Lung (tissue), 16 donors: Measurements from ENCODE around the gene ADARB1. TPM values are rescaled to one million over a fixed set of nuclear protein-coding genes. Genes with fewer than 3 reads are reported as not detected.

Source experiments
- ATAC-seq: fragments of 200-7000 bp; cut with Tn5 transposase; one replicate; pipeline ENCODE4 v1.9.1; 2020; ENCODE audit warnings: moderate number of reproducible peaks; ENCODE audit not compliant: insufficient read depth, low FRiP score
- DNase-seq, 3 donors: peaks; one replicate each; pipeline ENCODE4 v3.0.0-alpha.2; 2013 to 2017
- H3K27ac ChIP-seq, 2 donors: one replicate each; pipeline ENCODE4 v1.5.1; 2013; ENCODE audit warnings: mild to moderate bottlenecking in 2 of 2, moderate library complexity in 2 of 2, control low read depth in 1 of 2, inconsistent platforms in 1 of 2, low read depth in 1 of 2, low read length in 1 of 2
- H3K27me3 ChIP-seq, 3 donors: one replicate each; pipeline ENCODE4 v1.5.1; 2013; ENCODE audit warnings: low read length in 2 of 3; ENCODE audit not compliant: control insufficient read depth in 3 of 3, insufficient read depth in 3 of 3
- H3K36me3 ChIP-seq, 4 donors: one replicate each; pipeline ENCODE4 v1.5.1; 2013; ENCODE audit warnings: low read length in 4 of 4, mild to moderate bottlenecking in 1 of 4, moderate library complexity in 1 of 4; ENCODE audit not compliant: control insufficient read depth in 4 of 4, insufficient read depth in 4 of 4
- H3K4me1 ChIP-seq, 5 donors: one replicate each; pipeline ENCODE4 v1.5.1; 2013; ENCODE audit warnings: low read length in 5 of 5, mild to moderate bottlenecking in 2 of 5, moderate library complexity in 1 of 5; ENCODE audit not compliant: control insufficient read depth in 5 of 5, insufficient read depth in 5 of 5
- H3K4me3 ChIP-seq: one replicate; pipeline ENCODE4 v1.5.1; 2013; ENCODE audit warnings: mild to moderate bottlenecking, control low read depth, moderate library complexity
- H3K9ac ChIP-seq, 2 donors: one replicate each; pipeline ENCODE4 v1.5.1; 2013; ENCODE audit warnings: low read length in 2 of 2, control low read depth in 1 of 2; ENCODE audit not compliant: insufficient read depth in 1 of 2
- H3K9me3 ChIP-seq, 4 donors: one replicate each; pipeline ENCODE4 v1.5.1; 2013; ENCODE audit warnings: low read length in 3 of 4, mild to moderate bottlenecking in 1 of 4, moderate library complexity in 1 of 4; ENCODE audit not compliant: control insufficient read depth in 4 of 4, insufficient read depth in 3 of 4
- WGBS, 2 donors: extraction: QIAGEN DNeasy Blood & Tissue Kit; methylation state at CpG; one replicate each; pipeline ENCODE4 v1.1.7; 2013; 5-methylcytosine and 5-hydroxymethylcytosine counted together
- long read RNA-seq, 5 donors: transcript quantifications; one replicate each; lab custom pipeline, GENCODE V29; 2026
- polyA plus RNA-seq, 2 donors: library from polyadenylated mRNA; stranded (reverse); fragments of 200-250 nt; gene quantifications; one replicate each; pipeline ENCODE4 v1.2.1, GENCODE V29; 2013
- total RNA-seq, 2 donors: library from RNA; depleted of rRNA in 1 of 2; stranded (reverse); fragments of >200 nt in 1 of 2; gene quantifications; one replicate each; pipeline ENCODE4 v1.2.1, GENCODE V29; 2014 to 2021
- TF ChIP-seq, protein P1 (sequence below): IDR thresholded peaks from 2 replicates; pipeline ENCODE4 v1.5.1; 2012; ENCODE audit warnings: mild to moderate bottlenecking; ENCODE audit errors: control extremely low read depth, extremely low read depth
- donor health status: control.
- donor health status: control.
- donor health status: Bipolar disorder and iron deficiency.
- donor health status: healthy.
- donor health status: DM: yes; HTN: yes; CAD: no.

Gene ADARB1, protein sequence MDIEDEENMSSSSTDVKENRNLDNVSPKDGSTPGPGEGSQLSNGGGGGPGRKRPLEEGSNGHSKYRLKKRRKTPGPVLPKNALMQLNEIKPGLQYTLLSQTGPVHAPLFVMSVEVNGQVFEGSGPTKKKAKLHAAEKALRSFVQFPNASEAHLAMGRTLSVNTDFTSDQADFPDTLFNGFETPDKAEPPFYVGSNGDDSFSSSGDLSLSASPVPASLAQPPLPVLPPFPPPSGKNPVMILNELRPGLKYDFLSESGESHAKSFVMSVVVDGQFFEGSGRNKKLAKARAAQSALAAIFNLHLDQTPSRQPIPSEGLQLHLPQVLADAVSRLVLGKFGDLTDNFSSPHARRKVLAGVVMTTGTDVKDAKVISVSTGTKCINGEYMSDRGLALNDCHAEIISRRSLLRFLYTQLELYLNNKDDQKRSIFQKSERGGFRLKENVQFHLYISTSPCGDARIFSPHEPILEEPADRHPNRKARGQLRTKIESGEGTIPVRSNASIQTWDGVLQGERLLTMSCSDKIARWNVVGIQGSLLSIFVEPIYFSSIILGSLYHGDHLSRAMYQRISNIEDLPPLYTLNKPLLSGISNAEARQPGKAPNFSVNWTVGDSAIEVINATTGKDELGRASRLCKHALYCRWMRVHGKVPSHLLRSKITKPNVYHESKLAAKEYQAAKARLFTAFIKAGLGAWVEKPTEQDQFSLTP
- total RNA-seq (10 to 100 TPM; 40.9 to 47.7 TPM), polyA plus RNA-seq (10 to 100 TPM; 13.4 to 24.3 TPM)
- long read RNA-seq, donor 1, partial matches to known transcripts: 24 of 25 reads
- long read RNA-seq, donor 1, other reads (novel, unspliced or antisense): 0 of 25 reads
- long read RNA-seq, donor 2, partial matches to known transcripts: 13 of 14 reads
- long read RNA-seq, donor 2, other reads (novel, unspliced or antisense): 0 of 14 reads
- long read RNA-seq, donor 3, partial matches to known transcripts: 6 of 6 reads
- long read RNA-seq, donor 3, other reads (novel, unspliced or antisense): 0 of 6 reads
- long read RNA-seq, donor 4: 0 reads
- long read RNA-seq, donor 5, partial matches to known transcripts: 0 of 2 reads
- long read RNA-seq, donor 5, other reads (novel, unspliced or antisense): 0 of 2 reads

DNA sequence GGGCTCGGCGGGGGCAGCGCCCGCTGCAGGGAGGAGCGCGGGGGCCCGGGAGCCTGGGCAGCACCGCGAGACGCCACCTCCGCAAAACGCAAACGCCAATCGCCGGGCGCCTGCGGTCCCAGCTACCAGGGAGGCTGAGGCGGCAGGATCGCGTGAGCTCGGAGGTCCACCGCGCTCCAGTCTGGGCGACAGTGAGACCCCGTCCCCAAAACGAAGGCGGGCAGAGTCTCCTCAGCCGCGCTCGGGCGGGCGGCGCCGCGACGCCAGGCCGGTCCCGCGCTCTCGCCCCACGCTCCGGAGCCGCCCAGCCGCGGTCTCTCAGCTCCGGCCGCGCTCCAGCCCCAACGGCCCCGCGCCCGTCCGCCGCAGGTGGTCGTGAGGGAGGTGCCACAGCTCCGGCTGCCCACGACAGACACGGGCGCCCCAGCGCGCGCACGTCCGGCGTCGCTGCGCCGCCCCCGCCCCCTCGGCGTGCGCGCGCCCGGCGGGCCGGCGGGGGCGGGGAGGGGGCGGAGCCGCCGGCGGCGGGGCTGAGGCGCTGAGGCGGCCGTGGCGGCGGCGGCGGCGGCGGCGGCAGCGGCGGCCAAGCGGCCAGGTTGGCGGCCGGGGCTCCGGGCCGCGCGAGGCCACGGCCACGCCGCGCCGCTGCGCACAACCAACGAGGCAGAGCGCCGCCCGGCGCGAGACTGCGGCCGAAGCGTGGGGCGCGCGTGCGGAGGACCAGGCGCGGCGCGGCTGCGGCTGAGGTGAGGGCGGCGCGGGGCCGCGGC, at the start of gene ADARB1:
TSS of gene ADARB1 (plus strand) at position 533 of the 770 bp plus-strand sequence. CDS start 97,077 bp downstream, outside the sequence.
- ATAC-seq: peak; percentile 83
- DNase-seq: peak; percentile 67 to 81 (median 74)
- WGBS, 2 donors: 0% methylated on average over 32 to 132 of the region's 132 CpGs
- H3K27ac ChIP-seq: peak within 1 kb of the TSS; percentile 85 to 91
- H3K4me3 ChIP-seq: peak within 1 kb of the TSS; percentile 97
- no peaks in the 10 kb centered on the region for H3K27me3 ChIP-seq
- H3K36me3 ChIP-seq: no peaks in the 10 kb centered on the region
- peaks cover 0 to 25% (median 5%) of the 10 kb centered on the region in 5 donors for H3K4me1 ChIP-seq
- peak within 1 kb of the TSS in 1 of 2 donors; percentile 60 for H3K9ac ChIP-seq
- H3K9me3 ChIP-seq: no peaks in the 10 kb centered on the region
- TF ChIP-seq, protein P1, sequence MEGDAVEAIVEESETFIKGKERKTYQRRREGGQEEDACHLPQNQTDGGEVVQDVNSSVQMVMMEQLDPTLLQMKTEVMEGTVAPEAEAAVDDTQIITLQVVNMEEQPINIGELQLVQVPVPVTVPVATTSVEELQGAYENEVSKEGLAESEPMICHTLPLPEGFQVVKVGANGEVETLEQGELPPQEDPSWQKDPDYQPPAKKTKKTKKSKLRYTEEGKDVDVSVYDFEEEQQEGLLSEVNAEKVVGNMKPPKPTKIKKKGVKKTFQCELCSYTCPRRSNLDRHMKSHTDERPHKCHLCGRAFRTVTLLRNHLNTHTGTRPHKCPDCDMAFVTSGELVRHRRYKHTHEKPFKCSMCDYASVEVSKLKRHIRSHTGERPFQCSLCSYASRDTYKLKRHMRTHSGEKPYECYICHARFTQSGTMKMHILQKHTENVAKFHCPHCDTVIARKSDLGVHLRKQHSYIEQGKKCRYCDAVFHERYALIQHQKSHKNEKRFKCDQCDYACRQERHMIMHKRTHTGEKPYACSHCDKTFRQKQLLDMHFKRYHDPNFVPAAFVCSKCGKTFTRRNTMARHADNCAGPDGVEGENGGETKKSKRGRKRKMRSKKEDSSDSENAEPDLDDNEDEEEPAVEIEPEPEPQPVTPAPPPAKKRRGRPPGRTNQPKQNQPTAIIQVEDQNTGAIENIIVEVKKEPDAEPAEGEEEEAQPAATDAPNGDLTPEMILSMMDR: no peak

DNA sequence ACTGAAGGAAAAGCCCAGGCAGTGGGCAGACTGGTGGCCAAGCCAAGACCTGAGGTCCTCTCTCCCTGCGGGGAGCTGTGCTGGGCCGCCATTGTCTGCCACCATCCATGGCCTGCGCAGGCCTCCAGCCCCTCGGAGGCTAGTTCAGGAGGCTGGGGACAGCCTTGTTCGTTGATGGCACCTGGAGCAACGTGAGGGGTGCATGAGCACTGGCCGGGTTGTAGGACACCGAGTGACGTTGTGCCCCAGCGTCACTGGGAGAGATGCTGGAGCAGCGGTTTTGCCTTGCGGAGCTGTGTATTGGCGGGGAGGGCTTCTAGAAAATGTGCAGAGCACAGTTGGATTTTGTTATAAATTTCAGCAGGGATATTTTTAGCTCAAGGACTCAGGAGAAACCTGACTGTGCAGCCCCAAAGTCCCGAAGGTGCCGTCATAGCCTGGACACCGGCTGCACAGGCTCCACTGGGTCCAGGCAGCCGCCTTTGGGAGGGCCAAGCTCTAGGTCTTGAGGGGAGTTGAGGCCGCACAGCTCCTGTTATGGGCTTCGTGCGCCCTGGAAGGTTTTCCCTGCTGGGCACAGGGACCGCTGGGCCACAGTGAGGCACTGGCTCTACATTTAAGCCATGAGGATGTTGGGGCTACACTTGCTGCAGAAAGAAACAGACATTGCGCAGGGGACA, 48.2 kb upstream of the ADARB1 start:
- H3K9me3 ChIP-seq: peaks cover 0 to 2% (median 0%) of the 10 kb centered on the region in 4 donors
- no peaks in the 10 kb centered on the region for H3K27me3 ChIP-seq
- no peak overlapping the region for H3K27ac ChIP-seq
- DNase-seq: no peak
- H3K4me3 ChIP-seq: no peak overlapping the region
- no peaks in the 10 kb centered on the region for H3K36me3 ChIP-seq
- H3K4me1 ChIP-seq: peaks cover 0 to 23% (median 3%) of the 10 kb centered on the region in 5 donors
- TF ChIP-seq, protein P1: no peak
- no peak for ATAC-seq
- 91 to 96% methylated on average over 22 of the region's 22 CpGs for WGBS, 2 donors
- H3K9ac ChIP-seq: no peak overlapping the region

DNA sequence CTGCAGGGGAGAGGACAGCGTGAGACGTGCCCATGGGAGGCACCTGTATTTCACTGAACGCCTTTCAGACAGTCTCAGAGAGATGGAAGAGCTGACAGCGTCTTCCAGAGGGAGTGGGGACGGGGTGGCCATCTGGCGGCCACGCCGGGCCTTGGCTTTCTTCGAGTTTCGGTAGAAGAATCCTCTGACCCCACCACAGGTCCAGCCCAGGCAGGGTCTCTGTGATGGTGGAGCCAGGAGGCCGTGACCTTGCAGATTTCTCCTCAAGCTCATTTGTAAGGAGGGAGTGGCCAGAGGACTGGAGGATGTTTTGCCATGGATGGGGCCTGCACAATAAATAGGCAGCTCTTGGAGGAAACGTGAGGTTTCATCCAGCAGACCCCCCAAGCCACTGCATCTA, 47.6 kb upstream of the ADARB1 start:
- Histone ChIP-seq H3K4me1 (peaks cover 0 to 28% (median 8%) of the 10 kb centered on the region in 5 donors), H3K9me3 (peaks cover 0 to 2% (median 0%) of the 10 kb centered on the region in 4 donors), H3K27ac (no peak overlapping the region), H3K36me3 (no peaks in the 10 kb centered on the region), H3K27me3 (no peaks in the 10 kb centered on the region), H3K4me3 (no peak overlapping the region), H3K9ac (no peak overlapping the region)
- WGBS, 2 donors: 91 to 93% methylated on average over 12 of the region's 12 CpGs
- no peak for ATAC-seq
- TF ChIP-seq, protein P1: no peak
- DNase-seq: no peak
